NCI-H2227 treated with DMSO at 0.1 percent for 48 hours (cell line): ENCODE data around the gene RGS7BP.

Experiments
- DNase-seq: peaks from one replicate; lab custom pipeline; 2025; lab: John Stamatoyannopoulos, UW

The RGS7BP gene

DNA sequence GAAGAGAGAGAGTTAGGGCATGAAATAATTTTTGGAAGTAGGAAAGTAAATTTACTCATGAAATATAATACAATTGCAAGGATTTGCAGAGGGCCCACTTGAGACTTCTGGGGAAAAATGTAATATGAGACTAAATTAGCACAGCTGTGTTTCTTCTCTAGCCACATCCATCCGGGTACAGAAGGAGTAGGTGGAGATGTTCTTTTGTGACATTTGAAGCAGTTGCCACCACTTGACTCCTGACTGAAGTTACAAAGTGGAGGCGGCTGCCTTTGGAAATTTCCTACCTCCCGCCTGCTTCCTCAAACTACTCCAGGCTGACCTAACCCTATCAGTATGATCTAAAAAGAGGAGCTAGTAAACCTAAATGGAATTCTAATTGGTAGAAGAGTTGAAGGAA, 126.4 kb downstream of the RGS7BP start:
- DNase-seq = peak; percentile 4

DNA sequence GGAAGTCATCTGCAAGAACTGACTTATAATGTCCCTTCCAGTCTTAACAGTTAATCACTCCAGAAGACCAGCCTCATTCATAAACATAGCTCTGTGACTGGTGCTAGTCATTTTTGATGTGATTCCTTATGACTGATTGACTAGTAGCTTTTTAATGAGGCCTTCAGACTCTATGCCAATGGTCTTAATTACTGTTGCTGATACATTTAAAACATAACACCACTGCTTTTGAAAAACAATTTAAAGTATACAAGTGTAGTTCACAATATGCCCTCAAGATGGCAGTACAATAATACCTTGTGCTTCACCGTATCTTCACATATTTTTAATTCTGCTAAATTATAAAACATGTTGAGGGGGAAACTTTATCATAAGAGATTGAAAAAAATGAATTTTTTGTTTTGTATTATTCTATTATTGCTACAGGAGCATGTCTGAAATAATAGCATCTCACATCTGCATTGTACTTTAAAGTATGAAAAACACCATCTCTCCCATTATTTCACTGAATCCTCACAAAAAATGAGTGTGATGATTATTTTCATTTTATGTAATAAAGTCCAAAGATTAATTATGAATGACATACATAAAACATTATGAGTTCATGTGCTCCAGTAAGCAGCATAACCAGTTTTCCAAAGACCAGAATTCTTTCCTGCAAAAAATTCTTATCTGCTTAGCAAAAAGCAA, 129.3 kb downstream of the RGS7BP start:
- DNase-seq = no peak

DNA sequence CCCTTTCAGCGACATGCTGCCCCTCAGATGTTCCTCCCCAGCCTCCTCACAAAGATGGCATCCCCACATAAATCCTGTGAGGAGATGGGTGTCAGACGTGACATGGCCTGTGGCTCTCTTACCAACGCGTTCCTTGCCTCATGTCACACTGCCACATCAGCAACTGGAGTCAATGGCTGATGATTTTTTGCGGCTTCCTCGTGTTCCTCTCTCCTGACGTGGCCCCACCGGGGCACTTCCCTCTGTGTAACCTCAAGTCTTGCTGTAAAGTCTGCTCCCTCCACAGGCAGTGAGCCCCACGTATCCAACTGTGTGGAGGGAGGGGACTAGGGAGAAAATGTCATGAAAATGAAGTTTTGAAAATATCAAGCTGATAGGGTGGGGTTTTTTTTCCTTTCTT, 131.3 kb downstream of the RGS7BP start:
- DNase-seq = no peak

DNA sequence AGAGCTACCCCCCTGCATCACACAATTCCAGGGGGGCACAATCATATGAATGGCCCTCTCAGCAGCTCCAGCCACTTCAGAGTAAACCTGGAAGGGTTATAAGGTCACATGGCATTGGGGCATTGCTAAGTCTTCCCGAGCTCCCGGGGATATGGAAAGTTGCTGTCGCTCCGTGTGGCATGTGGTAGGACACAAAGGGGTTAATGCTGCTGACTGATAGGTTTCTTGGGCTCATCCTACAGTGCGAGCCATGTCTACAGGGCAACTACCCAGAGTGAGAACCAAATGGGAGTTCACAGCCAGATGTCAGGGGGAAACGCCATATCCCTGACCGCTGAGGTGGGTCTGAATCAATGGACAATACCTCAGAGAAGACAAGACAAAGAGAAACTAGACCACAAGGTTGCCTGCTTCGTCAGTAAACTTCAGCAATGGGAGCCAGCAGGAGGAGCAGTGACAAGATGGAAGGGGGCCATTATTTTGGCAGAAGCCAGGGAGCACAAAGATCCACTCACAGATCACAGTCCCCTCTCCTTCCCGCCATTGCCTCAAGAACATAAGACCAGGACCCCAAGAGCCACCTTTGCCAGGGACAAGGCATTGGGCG, 132.1 kb downstream of the RGS7BP start:
- no peak for DNase-seq

DNA sequence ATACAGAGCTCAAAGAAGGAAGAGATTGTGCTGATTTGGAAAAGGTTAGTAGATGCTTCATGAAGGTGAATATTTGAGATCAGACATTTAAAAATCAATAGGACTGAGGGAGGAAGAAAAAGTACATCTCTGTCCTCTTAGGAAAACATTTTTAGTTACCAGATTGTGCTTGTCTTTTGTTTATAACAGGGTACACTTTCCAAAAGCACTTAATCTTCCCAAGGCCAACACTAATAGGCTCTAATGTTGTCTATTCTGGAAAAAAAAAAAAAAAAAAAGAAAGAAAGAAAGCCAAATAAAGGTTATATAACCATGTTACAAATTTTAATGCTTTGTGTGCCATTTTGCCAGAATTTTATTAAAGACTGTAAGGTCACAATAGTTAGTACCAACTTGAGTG, 139.0 kb downstream of the RGS7BP start:
- DNase-seq = no peak

DNA sequence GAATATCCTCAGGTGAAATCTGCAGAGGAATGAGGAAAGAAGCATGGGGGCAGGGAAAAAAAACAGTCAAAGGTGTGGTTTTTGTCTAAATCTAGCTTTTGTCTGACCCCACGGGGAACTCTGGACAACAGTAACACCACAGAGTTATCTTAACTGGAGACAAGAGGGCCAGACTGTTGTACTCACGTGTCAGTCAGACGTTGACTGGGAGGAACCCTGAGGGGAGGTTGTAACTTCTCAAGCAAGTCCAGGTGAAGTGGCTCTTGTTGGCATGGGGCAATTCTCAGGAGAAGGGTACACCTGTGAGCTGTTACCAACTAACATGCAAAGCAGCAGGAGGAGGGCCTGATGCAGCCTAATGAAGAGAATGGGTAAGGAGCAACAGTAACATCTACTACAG, 140.4 kb downstream of the RGS7BP start:
- DNase-seq = no peak

DNA sequence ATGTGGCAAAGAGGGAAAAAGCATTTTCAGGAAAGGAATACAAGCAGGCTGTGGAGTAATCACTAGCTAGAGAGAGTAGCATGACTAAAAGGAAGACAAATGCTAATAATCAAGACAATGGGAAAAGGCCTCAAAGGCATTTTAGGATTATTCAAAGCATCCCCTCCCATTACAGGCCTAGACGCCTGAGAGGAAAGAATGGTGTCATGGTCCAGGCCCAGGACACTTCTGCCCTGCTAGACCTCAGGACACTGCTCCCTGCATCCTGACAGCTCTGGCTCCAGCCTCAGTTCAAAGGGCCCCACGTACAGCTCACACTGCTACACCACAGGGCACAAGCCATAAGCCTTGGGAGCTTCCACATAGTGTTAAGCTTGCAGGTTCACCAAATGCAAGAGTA, 143.7 kb downstream of the RGS7BP start:
- DNase-seq = no peak

DNA sequence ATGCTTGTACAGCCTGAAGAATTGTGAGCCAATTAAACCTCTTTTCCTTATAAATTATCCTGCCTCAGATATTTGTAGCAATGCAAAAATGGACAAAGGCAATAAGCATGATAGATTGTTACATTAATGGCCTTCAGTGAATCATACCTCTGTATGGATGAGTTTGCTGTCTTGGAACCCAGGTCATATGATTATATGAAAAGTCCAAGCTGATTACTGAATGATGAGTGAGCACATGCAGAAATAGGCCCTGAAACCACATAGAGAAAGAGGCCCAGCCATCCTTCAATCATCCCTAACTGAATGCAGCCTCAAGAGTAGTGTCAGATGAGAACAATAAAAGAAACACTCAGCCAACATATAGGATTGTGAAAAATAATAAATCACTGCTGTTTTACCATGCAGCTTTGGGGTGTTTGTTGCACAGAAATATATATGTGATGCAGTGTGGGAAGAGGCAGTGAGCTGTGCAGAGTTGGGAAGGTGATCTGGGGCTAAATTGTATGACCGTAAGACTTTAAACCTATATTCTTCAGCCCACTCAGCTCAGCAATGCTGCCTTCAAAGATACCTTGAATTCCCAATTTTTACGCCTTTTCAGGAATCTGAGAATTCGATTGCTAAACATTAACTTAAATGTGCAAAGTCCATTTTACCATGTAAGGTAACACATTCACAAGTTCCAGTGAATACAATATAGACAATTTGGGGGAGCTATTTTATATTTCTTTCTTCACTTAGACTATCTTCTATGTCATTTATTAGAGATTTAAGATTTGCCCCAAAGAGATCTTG, 148.1 kb downstream of the RGS7BP start:
- DNase-seq = no peak

DNA sequence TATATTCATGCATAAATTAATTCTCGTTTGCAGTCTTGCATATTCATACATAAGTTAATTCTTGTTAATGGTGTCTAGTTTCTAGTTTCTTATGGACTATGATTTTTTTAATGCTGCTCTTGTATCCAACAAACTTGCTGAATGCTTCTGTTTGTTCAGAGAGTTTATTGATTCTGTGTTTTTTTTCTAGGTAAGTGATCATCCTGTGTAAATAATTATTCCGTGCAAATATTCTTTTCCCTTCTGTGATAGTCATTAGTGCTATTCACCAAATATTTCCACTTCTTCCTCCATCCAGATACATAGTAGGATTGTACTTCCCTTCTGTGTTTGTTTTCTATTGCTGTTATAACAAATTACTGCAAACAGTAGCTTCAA, 148.7 kb downstream of the RGS7BP start:
- DNase-seq = no peak

DNA sequence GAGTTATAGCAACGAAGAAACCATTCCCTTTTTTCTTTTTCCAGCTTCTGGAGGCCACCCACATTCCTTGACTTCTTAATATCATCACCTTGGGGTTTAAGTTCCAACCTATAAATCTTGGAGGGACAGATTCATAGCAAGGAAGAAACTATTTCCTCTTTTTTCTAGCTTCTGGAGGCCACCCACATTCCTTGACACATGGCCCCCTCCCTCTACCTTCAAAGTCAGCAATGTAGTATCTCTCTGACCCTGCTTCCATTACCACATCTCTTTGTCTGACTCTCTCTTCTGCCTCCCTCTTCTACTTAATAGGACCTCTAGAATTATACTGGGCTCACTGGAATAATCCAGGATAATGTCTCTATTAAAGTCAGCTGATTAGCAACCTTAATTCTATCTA, 149.8 kb downstream of the RGS7BP start:
- DNase-seq = no peak

DNA sequence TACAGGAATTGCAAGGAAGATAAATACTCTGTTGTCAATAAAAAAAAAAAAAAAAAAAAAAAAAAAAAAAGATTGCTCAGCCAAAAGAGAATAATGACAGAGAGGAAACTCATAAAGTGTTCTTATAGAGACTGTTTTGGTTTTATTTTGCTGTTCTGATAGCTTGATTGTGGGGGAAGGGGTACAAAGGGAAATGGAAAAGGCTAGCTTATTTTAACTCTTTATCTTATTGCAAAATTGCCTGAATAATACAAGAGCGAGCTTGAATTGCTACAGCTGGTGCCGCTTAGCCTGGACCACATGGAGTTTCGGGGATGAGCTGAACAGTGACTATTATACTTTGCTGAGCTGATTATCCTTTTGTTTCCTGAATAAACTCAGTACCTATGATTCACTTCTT, 153.5 kb downstream of the RGS7BP start:
- peak; percentile 39 for DNase-seq
